ENCODE results near the gene NFKBIE. TPM values are rescaled to one million over a fixed set of nuclear protein-coding genes. Genes with fewer than 3 reads are reported as not detected.
A peak's percentile ranks its signal among the peaks of the same experiment; 100 is the strongest.

The NFKBIE gene
- total and polyA plus RNA-seq, 9 of the 15 experiments (the other 6 are each of a cell fraction or from before 2014, with no cell fraction given), result 2.1 to 16.4 (median 11.7) TPM

DNA sequence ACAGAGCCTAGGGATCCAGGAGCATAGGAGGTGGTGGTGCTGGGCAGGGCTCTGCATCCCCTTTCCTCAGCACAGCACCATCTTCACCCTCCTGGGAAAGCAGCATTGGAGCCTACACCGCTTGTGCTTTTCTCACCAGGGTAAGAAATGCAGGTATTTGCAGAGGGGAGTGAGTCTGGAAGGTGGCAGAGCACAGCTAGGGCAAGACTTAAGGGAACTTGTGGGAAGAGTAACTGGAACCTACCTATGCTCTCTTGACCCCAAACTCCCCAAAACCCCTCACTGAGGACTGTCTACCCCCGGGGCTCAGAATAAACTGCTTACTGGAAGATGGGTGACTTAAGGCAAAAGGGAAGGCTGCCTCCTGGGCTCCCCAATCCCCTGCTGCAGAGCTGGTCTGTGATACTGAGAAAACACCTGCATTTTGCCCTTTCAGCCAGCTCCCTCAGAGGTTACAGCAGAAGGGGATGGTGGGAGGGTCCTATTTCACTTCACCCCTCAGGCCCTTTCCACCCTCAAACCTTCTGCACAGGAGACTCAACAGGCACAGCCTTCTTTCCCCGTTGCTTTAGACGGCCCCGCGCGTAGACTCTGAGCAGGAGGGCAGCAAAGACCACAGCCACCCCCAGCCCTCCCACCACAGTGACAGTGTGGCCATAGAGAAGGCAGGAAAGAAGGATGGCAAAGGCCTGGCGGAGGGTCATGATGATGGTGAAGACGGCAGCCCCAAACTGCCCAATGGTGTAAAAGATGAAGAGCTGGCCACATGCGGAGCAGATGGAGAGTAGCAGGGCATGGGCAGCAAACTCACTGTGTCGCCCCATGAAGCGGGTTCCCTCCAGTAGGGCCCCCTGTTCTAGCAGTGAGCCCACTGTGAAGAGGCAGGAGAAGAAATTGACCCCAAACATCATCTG lies 10.9 kb downstream of the NFKBIE start (continued):
- TF ChIP-seq, protein P1, sequence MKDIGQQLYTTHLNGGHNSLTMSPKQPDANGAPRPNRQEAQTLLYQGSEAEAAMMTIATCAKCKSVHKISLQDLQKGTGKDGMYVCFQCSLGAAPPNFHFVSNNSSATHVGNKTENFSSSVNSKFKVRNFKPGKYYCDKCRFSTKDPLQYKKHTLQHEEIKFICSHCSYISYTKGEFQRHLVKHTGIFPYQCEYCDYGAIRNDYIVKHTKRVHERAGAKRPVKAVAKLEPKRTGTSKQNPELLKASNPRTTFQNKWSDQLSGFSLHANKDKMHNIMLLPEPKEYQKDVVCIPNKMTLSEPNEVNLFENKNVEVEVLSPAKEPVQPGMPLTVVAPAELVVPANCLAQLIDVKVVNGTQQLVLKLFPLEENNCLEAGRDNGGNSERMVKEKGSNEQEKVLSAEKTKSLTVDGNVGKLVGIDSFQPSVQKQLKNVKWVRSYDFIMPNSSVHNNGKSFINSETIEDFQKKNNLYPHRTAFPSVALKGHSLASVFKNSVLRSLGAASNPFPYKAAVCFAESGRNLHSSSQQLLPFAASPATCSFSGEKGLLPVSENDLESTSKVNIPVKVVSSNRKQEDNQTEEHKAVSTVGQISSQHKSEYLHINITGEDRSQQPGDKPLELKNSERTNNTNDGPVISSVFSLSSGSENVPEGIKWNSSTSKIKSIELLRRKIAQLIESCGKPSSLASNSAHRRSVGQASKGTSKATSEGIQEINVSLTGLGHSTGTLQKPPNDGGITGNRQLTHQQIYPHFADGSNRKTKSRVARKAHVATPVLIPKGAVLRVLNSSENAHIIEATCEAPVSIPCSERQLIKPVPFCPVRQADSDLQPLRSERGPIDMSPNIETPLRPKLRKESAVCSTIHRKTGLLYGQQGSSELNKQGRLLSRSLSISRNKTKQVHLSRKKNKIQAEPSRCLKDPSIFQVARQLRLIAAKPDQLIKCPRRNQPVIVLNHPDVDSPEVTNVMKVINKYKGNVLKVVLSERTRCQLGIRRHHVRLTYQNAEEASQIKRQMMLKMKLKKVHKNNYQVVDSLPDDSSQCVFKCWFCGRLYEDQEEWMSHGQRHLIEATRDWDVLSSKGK (CRISPR knock-in tag; IDR thresholded peaks at IDR 0.05), result no peak
- TF ChIP-seq, protein P2, sequence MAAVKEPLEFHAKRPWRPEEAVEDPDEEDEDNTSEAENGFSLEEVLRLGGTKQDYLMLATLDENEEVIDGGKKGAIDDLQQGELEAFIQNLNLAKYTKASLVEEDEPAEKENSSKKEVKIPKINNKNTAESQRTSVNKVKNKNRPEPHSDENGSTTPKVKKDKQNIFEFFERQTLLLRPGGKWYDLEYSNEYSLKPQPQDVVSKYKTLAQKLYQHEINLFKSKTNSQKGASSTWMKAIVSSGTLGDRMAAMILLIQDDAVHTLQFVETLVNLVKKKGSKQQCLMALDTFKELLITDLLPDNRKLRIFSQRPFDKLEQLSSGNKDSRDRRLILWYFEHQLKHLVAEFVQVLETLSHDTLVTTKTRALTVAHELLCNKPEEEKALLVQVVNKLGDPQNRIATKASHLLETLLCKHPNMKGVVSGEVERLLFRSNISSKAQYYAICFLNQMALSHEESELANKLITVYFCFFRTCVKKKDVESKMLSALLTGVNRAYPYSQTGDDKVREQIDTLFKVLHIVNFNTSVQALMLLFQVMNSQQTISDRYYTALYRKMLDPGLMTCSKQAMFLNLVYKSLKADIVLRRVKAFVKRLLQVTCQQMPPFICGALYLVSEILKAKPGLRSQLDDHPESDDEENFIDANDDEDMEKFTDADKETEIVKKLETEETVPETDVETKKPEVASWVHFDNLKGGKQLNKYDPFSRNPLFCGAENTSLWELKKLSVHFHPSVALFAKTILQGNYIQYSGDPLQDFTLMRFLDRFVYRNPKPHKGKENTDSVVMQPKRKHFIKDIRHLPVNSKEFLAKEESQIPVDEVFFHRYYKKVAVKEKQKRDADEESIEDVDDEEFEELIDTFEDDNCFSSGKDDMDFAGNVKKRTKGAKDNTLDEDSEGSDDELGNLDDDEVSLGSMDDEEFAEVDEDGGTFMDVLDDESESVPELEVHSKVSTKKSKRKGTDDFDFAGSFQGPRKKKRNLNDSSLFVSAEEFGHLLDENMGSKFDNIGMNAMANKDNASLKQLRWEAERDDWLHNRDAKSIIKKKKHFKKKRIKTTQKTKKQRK (IDR thresholded peaks at IDR 0.05; ENCODE audit: borderline replicate concordance, low read depth, low read length), result no peak
- TF ChIP-seq CTBP1 (IDR thresholded peaks at IDR 0.05; ENCODE audit: borderline replicate concordance) (no peak), HNRNPL (IDR thresholded peaks at IDR 0.05; ENCODE audit: low read depth, low read length) (no peak), TFAP4 (CRISPR knock-in tag; IDR thresholded peaks at IDR 0.05; ENCODE audit: borderline replicate concordance) (0 out of 2 replicates have a peak, but pooled peaks have one; percentile 20), ERF (CRISPR knock-in tag; IDR thresholded peaks at IDR 0.05) (peak; percentile 50; the same call in 1 of the 2 replicates), MAFF (IDR thresholded peaks at IDR 0.05; ENCODE audit: low read length) (no peak), ELF2 (CRISPR knock-in tag; IDR thresholded peaks at IDR 0.05) (no peak), ZNF696 (CRISPR knock-in tag; conservative IDR thresholded peaks at IDR 0.05) (no peak), SIN3A (IDR thresholded peaks at IDR 0.05; ENCODE audit: borderline replicate concordance in 2 of 2, control insufficient read depth in 1 of 2, low read depth in 2 of 2, low read length in 2 of 2) (peak in 1 of 2 experiments; percentile 59; a peak in 1 of 4 replicates), ZBTB1 (CRISPR knock-in tag; IDR thresholded peaks at IDR 0.05; ENCODE audit: borderline replicate concordance, low read depth) (no peak; the same call in 1 of the 2 replicates), RBM39 (optimal IDR thresholded peaks at IDR 0.05; ENCODE audit: low read depth, low read length) (no peak), SAFB2 (IDR thresholded peaks at IDR 0.05; ENCODE audit: borderline replicate concordance, low read depth, low read length, severe bottlenecking) (no peak), SIRT6 (IDR thresholded peaks at IDR 0.05; ENCODE audit: low read depth, low read length) (no peak), NCOA6 (IDR thresholded peaks at IDR 0.05) (no peak), L3MBTL2 (IDR thresholded peaks at IDR 0.05) (no peak), PTRF (tag; IDR thresholded peaks at IDR 0.05) (no peak)
- TF ChIP-seq, protein P3, sequence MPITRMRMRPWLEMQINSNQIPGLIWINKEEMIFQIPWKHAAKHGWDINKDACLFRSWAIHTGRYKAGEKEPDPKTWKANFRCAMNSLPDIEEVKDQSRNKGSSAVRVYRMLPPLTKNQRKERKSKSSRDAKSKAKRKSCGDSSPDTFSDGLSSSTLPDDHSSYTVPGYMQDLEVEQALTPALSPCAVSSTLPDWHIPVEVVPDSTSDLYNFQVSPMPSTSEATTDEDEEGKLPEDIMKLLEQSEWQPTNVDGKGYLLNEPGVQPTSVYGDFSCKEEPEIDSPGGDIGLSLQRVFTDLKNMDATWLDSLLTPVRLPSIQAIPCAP (CRISPR knock-in tag; IDR thresholded peaks at IDR 0.05; ENCODE audit: borderline replicate concordance), result no peak
